GM20000 (cell line): ENCODE results near the gene ADK.

Source experiments
- DNase-seq: peaks from one replicate; pipeline ENCODE4 v3.0.0; 2012; ENCODE audit warnings: low spot score
- CTCF ChIP-seq: IDR thresholded peaks from 2 replicates; pipeline ENCODE4 v1.5.1; 2012; ENCODE audit warnings: mild to moderate bottlenecking, control low read depth; ENCODE audit errors: extremely low read depth, missing control alignments

ADK gene

GRCh38 chr10:74322141-74322540 lies 171.1 kb downstream of the ADK start:
- DNase-seq, result no peak
- no peak for TF ChIP-seq CTCF

GRCh38 chr10:74322565-74322964 lies 171.5 kb downstream of the ADK start:
- TF ChIP-seq CTCF, result no peak
- DNase-seq, result no peak

- no peak for DNase-seq
- no peak for TF ChIP-seq CTCF
These were observed 177.4 kb downstream of the ADK start for GRCh38 chr10:74328388-74328787.

- TF ChIP-seq CTCF, result no peak
- DNase-seq, result no peak
These were observed 178.9 kb downstream of the ADK start for GRCh38 chr10:74329873-74330272.

GRCh38 chr10:74330646-74331045 lies 179.6 kb downstream of the ADK start:
- TF ChIP-seq CTCF, result no peak

GRCh38 chr10:74332398-74332797 lies 181.4 kb downstream of the ADK start:
- DNase-seq, result no peak
- TF ChIP-seq CTCF, result no peak

More at GRCh38 chr10:74330646-74331045, 179.6 kb downstream of the ADK start:
- DNase-seq, result no peak

GRCh38 chr10:74333174-74333573 lies 182.2 kb downstream of the ADK start:
- TF ChIP-seq CTCF, result no peak
- no peak for DNase-seq
